Fibroblast of skin of scalp (primary cell): ENCODE data around the gene GPC2.

Source experiments
- DNase-seq: peaks from one replicate; pipeline ENCODE4 v3.0.0-alpha.2; 2013

Gene GPC2

DNA sequence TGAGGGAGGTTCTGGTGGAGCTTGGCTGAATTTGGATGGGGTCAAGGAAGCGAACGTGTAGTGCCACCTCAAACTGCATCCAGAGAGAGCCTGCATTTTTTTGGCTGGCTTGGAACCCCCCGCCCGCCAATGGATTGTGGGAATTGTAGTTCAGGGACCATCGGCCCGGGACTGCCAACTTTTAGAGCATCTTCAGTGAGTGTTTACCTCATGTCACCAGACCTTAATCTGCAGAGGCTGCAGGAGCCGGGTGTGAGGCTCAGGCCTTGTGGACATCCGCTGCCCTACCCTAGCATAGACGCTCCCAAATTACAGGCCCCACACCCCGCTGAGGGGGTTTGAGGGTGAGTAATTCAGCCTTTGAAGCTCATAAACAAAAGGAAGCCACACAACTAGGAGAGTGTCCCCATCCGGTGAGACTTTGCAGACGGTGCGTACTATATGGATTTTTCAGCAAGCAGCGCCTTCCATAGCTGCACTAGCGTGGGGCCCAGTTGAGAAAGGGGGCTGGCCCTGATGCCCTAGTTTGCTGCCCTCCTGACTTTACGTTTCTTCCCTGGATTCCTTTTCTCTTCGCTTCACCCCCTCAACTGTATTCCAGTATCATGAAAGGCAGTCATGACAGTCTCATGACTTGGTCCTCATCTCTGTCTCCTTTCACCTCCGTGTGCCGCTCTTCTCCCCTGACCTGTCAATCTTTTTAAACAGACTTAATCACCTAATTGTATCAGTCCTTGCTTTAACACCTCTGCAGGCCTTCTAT is 57.0 kb downstream of the GPC2 start:
- DNase-seq, result peak; percentile 70
